ENCODE measurements around the gene RP2.

Gene RP2

GRCh38 chrX:46922611-46923010 is 85.8 kb downstream of the RP2 start:
- DNase-seq: no peak

- no peak for DNase-seq
These were observed 90.9 kb downstream of the RP2 start for GRCh38 chrX:46927718-46928117.

GRCh38 chrX:46929439-46930261 is 92.8 kb downstream of the RP2 start:
- DNase-seq: no peak
